ENCODE results near the gene EIF4G3. TPM values are rescaled to one million over a fixed set of nuclear protein-coding genes. Genes with fewer than 3 reads are reported as not detected.

The EIF4G3 gene
- total RNA-seq, 1 experiment from 2014 or later = 87.6 TPM

DNA sequence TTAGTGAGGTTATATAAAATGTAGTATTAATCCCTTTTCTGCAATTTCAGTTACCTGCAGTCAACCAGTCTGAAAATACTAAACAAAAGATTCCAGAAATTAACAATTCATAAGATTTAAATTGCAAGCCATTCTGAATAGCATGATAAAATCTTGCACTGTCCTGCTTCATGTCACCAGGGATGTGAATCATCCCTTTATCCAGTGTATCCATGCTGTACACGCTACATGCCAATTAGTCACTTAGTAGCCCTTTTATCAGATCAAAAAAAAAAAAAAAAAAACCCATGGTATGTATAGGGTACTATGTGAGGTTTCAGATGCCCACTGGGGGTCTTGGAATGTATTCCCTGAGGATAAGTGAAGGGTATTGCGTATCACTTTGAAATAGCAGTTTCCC lies 198.3 kb downstream of the EIF4G3 start:
- TF ChIP-seq CTCF (IDR thresholded peaks at IDR 0.05; ENCODE audit: unreplicated experiment) = no peak
- peaks cover 5% of the 10 kb centered on the region for H3K4me1 Mint-ChIP-seq (ENCODE audit: insufficient read depth, unreplicated experiment)
- CTCF ChIA-PET = interaction anchor here (0.6 kb wide), 1 partner anchor 394 kb away, joined by 3 read pairs; no protein-coding TSS in a partner anchor
- H3K36me3 Mint-ChIP-seq (ENCODE audit: insufficient read depth, unreplicated experiment) = peaks cover 12% of the 10 kb centered on the region
- H3K9me3 Mint-ChIP-seq (ENCODE audit: unreplicated experiment) = no peaks in the 10 kb centered on the region
- H3K4me3 Mint-ChIP-seq (ENCODE audit: unreplicated experiment) = no peak overlapping the region
- BruUV-seq (replicated peaks) = no TSS peak
- no peaks in the 10 kb centered on the region for H3K27me3 Mint-ChIP-seq (ENCODE audit: insufficient read depth, unreplicated experiment)
- no peak for DNase-seq (ENCODE audit: unreplicated experiment)
- H3K27ac Mint-ChIP-seq (ENCODE audit: low read depth, unreplicated experiment) = no peak overlapping the region
- intact Hi-C loops (cut with micrococcal nuclease) = no loop called here
- POLR2A ChIA-PET = no interaction called here

DNA sequence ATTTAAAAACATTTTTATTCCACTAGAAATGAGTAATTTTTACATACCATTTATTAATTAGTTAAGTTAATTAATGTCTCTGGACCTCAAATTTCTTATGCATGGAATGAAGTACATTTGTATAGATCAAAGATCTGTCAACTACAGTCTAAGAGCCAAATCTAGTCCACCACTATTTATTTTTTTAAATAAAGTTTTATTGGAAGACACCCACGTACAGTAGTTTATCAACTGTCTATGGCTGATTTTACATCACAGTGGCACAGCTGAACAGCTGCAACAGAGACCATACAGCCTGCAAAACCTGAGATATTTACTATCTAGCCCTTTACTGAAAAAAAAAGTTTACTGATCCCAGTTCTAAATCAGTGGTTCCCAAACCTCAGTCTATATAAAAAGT lies 201.0 kb downstream of the EIF4G3 start:
- ChIA-PET POLR2A (no interaction called here), CTCF (no interaction called here)
- Mint-ChIP-seq H3K9me3 (ENCODE audit: unreplicated experiment) (no peaks in the 10 kb centered on the region), H3K4me1 (ENCODE audit: insufficient read depth, unreplicated experiment) (no peaks in the 10 kb centered on the region), H3K4me3 (ENCODE audit: unreplicated experiment) (no peak overlapping the region), H3K27ac (ENCODE audit: low read depth, unreplicated experiment) (no peak overlapping the region), H3K27me3 (ENCODE audit: insufficient read depth, unreplicated experiment) (no peaks in the 10 kb centered on the region), H3K36me3 (ENCODE audit: insufficient read depth, unreplicated experiment) (peaks cover 30% of the 10 kb centered on the region)
- BruUV-seq (replicated peaks) = no TSS peak
- intact Hi-C loops (cut with micrococcal nuclease) = no loop called here
- TF ChIP-seq CTCF (IDR thresholded peaks at IDR 0.05; ENCODE audit: unreplicated experiment) = no peak
- DNase-seq (ENCODE audit: unreplicated experiment) = no peak

- H3K36me3 Mint-ChIP-seq (ENCODE audit: insufficient read depth, unreplicated experiment) = peaks cover 37% of the 10 kb centered on the region
- H3K4me3 Mint-ChIP-seq (ENCODE audit: unreplicated experiment) = no peak overlapping the region
- DNase-seq (ENCODE audit: unreplicated experiment) = no peak
- intact Hi-C loops (cut with micrococcal nuclease) = no loop called here
- H3K9me3 Mint-ChIP-seq (ENCODE audit: unreplicated experiment) = no peaks in the 10 kb centered on the region
- CTCF ChIA-PET = no interaction called here
- no peak overlapping the region for H3K27ac Mint-ChIP-seq (ENCODE audit: low read depth, unreplicated experiment)
- no peaks in the 10 kb centered on the region for H3K4me1 Mint-ChIP-seq (ENCODE audit: insufficient read depth, unreplicated experiment)
- H3K27me3 Mint-ChIP-seq (ENCODE audit: insufficient read depth, unreplicated experiment) = no peaks in the 10 kb centered on the region
- no peak for TF ChIP-seq CTCF (IDR thresholded peaks at IDR 0.05; ENCODE audit: unreplicated experiment)
- BruUV-seq (replicated peaks) = no TSS peak
- POLR2A ChIA-PET = no interaction called here
Observed at GRCh38 chr1:20974951-20975350, 201.7 kb downstream of the EIF4G3 start.

- ChIA-PET CTCF (no interaction called here), POLR2A (interaction anchor here (1.2 kb wide), 1 partner anchor 12 kb away, joined by 3 read pairs; no protein-coding TSS in a partner anchor)
- no TSS peak for BruUV-seq (replicated peaks)
- Mint-ChIP-seq H3K27ac (ENCODE audit: low read depth, unreplicated experiment) (no peak overlapping the region), H3K27me3 (ENCODE audit: insufficient read depth, unreplicated experiment) (no peaks in the 10 kb centered on the region), H3K4me1 (ENCODE audit: insufficient read depth, unreplicated experiment) (no peaks in the 10 kb centered on the region), H3K4me3 (ENCODE audit: unreplicated experiment) (no peak overlapping the region), H3K36me3 (ENCODE audit: insufficient read depth, unreplicated experiment) (peaks cover 43% of the 10 kb centered on the region), H3K9me3 (ENCODE audit: unreplicated experiment) (no peaks in the 10 kb centered on the region)
- no peak for DNase-seq (ENCODE audit: unreplicated experiment)
- intact Hi-C loops (cut with micrococcal nuclease) = no loop called here
- no peak for TF ChIP-seq CTCF (IDR thresholded peaks at IDR 0.05; ENCODE audit: unreplicated experiment)
Observed at GRCh38 chr1:20974069-20974468, 202.6 kb downstream of the EIF4G3 start.

Measured in MCF 10A (cell line).